Panc1 (cell line): ENCODE data around the gene FPR2. TPM values are rescaled to one million over a fixed set of nuclear protein-coding genes. Genes with fewer than 3 reads are reported as not detected.

ENCODE experiments used
- ATAC-seq: fragments of 200-7000 bp; cut with Tn5 transposase; 2 replicates; pipeline ENCODE4 v1.9.1; 2020; ENCODE audit warnings: mild to moderate bottlenecking, moderate library complexity
- BruUV-seq: library from RNA; stranded (reverse); fragments of 400-500 nt; replicated peaks from 2 replicates; lab custom pipeline; 2021; lab: Mats Ljungman, UMichigan
- CTCF ChIA-PET: fragments of 300-600 bp; sonication (Branson Sonifier 250); formaldehyde crosslinking; loops from one replicate; lab custom pipeline; 2022; ENCODE audit warnings: antibody characterized with exemption; lab: Charles Lee
- POLR2A ChIA-PET: fragments of 300-600 bp; sonication (Branson Sonifier 250); formaldehyde crosslinking; loops from one replicate; lab custom pipeline; 2022; ENCODE audit warnings: antibody characterized with exemption; lab: Charles Lee
- DNase-seq: peaks from one replicate; pipeline ENCODE4 v3.0.0-alpha.2; 2010; ENCODE audit warnings: low read depth, low spot score
- H3K27ac ChIP-seq: 2 replicates; pipeline ENCODE4 v1.5.1; 2011; ENCODE audit warnings: mild to moderate bottlenecking, low read length, inconsistent platforms
- H3K27me3 ChIP-seq: fragments of 200-500 bp; sonication (Bioruptor generic); 2 replicates; pipeline ENCODE4 v1.6.0; 2014; ENCODE audit warnings: low read length, inconsistent platforms; ENCODE audit not compliant: control insufficient read depth, insufficient read depth
- H3K36me3 ChIP-seq: fragments of 200-500 bp; sonication (Bioruptor generic); 2 replicates; pipeline ENCODE4 v1.5.1; 2014; ENCODE audit warnings: inconsistent platforms, mild to moderate bottlenecking, low read length, moderate library complexity; ENCODE audit not compliant: control insufficient read depth, insufficient read depth
- H3K4me1 ChIP-seq: 2 replicates; pipeline ENCODE4 v1.5.1; 2011; ENCODE audit warnings: inconsistent platforms, mild to moderate bottlenecking, low read length, moderate library complexity; ENCODE audit not compliant: control insufficient read depth, insufficient read depth
- H3K4me3 ChIP-seq, 2 experiments: 2 replicates each; pipeline ENCODE4 v1.5.1; 2011 to 2012; ENCODE audit warnings: low read depth in 2 of 2, low read length in 2 of 2, mild to moderate bottlenecking in 2 of 2, inconsistent platforms in 1 of 2, moderate library complexity in 1 of 2
- H3K9me3 ChIP-seq: fragments of 200-500 bp; sonication (Bioruptor generic); 2 replicates; pipeline ENCODE4 v1.5.1; 2014; ENCODE audit warnings: low read depth, mild to moderate bottlenecking, inconsistent platforms, low read length, moderate library complexity; ENCODE audit not compliant: control insufficient read depth, insufficient read depth
- POLR2AphosphoS5 ChIP-seq: IDR thresholded peaks from 2 replicates; pipeline ENCODE4 v1.6.1; 2012; ENCODE audit warnings: mild to moderate bottlenecking, low read depth, low read length, moderate library complexity
- SIN3A ChIP-seq: IDR thresholded peaks from 2 replicates; pipeline ENCODE4 v1.6.1; 2012; ENCODE audit warnings: low read depth, mild to moderate bottlenecking, low read length, moderate library complexity, borderline replicate concordance; ENCODE audit not compliant: insufficient read depth
- TCF7L2 ChIP-seq: IDR thresholded peaks from 2 replicates; pipeline ENCODE4 v1.6.1; 2011; ENCODE audit warnings: mild to moderate bottlenecking, low read depth, low read length, inconsistent platforms
- in situ Hi-C: cut with HindIII; loops from 2 replicates; pipeline ENCODE4 v1.10.0; 2016; ENCODE audit warnings: low sequenced_read_pairs, low pct_unique_long_range_greater_than_20kb
- intact Hi-C: fragments of 100-400 bp; cut with micrococcal nuclease; formaldehyde crosslinking; loops from one replicate; pipeline ENCODE4 v1.10.0; 2022; ENCODE audit not compliant: unreplicated experiment
- total RNA-seq: library from RNA; stranded (reverse); gene quantifications from one replicate; pipeline ENCODE4 v1.2.1, GENCODE V29; 2021; ENCODE audit not compliant: unreplicated experiment
- TF ChIP-seq, protein P1 (sequence below): fragments of 450-650 bp; IDR thresholded peaks from 2 replicates; pipeline ENCODE4 v1.5.1; 2017; ENCODE audit warnings: mild to moderate bottlenecking
- TF ChIP-seq, protein P2 (sequence below), 2 experiments: IDR thresholded peaks; 2 replicates each; pipeline ENCODE4 v1.6.1; 2011 to 2012; ENCODE audit warnings: low read depth in 2 of 2, control low read depth in 1 of 2, low read length in 1 of 2, mild to moderate bottlenecking in 1 of 2, moderate library complexity in 1 of 2; ENCODE audit not compliant: insufficient read depth in 1 of 2

Gene FPR2
- total RNA-seq, 1 experiment from 2014 or later, result not detected

DNA sequence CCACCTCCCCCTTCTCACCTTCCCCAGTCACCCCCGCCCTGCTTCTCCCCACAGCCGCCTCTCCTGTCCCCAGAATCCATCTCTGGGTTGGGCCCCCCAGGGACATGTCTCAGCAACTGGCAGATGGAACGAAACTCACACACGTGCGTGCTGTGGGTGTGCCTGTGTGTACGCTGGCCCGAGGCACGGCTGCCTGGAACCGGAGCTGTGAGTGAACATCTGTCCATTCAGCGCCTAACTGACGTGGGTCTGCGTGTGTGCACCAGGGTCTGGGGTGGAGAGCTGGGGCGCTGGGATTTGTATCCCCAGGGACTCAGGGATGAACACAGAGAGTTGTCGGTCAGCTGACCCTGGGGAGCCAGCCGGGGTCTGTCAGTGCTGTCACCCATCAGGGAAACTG is 36.4 kb upstream of the FPR2 start:
- POLR2A ChIA-PET, result no interaction called here
- Histone ChIP-seq H3K36me3 (no peaks in the 10 kb centered on the region), H3K27ac (no peak overlapping the region), H3K27me3 (no peaks in the 10 kb centered on the region), H3K9me3 (no peaks in the 10 kb centered on the region), H3K4me3 (no peak overlapping the region), H3K4me1 (no peaks in the 10 kb centered on the region)
- in situ Hi-C loops (no loop called here), intact Hi-C loops (no loop called here)
- CTCF ChIA-PET, result no interaction called here
- no peak for TF ChIP-seq POLR2AphosphoS5
- TF ChIP-seq, protein P1, sequence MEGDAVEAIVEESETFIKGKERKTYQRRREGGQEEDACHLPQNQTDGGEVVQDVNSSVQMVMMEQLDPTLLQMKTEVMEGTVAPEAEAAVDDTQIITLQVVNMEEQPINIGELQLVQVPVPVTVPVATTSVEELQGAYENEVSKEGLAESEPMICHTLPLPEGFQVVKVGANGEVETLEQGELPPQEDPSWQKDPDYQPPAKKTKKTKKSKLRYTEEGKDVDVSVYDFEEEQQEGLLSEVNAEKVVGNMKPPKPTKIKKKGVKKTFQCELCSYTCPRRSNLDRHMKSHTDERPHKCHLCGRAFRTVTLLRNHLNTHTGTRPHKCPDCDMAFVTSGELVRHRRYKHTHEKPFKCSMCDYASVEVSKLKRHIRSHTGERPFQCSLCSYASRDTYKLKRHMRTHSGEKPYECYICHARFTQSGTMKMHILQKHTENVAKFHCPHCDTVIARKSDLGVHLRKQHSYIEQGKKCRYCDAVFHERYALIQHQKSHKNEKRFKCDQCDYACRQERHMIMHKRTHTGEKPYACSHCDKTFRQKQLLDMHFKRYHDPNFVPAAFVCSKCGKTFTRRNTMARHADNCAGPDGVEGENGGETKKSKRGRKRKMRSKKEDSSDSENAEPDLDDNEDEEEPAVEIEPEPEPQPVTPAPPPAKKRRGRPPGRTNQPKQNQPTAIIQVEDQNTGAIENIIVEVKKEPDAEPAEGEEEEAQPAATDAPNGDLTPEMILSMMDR, result no peak
- no peak for TF ChIP-seq TCF7L2
- TF ChIP-seq, protein P2, sequence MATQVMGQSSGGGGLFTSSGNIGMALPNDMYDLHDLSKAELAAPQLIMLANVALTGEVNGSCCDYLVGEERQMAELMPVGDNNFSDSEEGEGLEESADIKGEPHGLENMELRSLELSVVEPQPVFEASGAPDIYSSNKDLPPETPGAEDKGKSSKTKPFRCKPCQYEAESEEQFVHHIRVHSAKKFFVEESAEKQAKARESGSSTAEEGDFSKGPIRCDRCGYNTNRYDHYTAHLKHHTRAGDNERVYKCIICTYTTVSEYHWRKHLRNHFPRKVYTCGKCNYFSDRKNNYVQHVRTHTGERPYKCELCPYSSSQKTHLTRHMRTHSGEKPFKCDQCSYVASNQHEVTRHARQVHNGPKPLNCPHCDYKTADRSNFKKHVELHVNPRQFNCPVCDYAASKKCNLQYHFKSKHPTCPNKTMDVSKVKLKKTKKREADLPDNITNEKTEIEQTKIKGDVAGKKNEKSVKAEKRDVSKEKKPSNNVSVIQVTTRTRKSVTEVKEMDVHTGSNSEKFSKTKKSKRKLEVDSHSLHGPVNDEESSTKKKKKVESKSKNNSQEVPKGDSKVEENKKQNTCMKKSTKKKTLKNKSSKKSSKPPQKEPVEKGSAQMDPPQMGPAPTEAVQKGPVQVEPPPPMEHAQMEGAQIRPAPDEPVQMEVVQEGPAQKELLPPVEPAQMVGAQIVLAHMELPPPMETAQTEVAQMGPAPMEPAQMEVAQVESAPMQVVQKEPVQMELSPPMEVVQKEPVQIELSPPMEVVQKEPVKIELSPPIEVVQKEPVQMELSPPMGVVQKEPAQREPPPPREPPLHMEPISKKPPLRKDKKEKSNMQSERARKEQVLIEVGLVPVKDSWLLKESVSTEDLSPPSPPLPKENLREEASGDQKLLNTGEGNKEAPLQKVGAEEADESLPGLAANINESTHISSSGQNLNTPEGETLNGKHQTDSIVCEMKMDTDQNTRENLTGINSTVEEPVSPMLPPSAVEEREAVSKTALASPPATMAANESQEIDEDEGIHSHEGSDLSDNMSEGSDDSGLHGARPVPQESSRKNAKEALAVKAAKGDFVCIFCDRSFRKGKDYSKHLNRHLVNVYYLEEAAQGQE (IDR thresholded peaks at IDR 0.05; ENCODE audit: insufficient read depth in 1 of 2, low read depth in 2 of 2, low read length in 1 of 2), result no peak
- no peak for DNase-seq
- no TSS peak for BruUV-seq
- ATAC-seq, result no peak

DNA sequence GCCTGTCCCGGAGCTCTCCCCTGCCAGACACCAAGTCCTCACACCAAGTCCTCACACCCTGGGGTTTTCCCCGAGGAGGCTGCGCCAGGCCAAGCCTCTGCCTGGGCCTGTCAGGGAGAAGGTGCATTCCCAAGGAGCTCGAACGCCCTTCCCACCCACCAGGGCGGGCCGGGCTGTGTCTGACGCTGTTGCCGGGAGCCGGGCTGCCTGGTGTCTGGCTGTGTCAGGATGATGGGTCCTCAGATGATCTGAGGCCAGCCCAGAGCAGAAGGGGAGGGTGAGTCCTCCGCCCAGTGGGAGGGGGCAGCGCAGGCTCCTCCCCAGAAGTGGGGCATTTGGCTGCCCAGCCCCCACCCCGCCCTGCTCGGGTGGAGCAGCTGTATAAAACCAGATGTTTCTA is 34.9 kb upstream of the FPR2 start:
- no peak for DNase-seq
- CTCF ChIA-PET, result no interaction called here
- no TSS peak for BruUV-seq
- TF ChIP-seq POLR2AphosphoS5, result no peak
- TF ChIP-seq SIN3A, result no peak
- TF ChIP-seq TCF7L2, result no peak
- TF ChIP-seq, protein P2 (IDR thresholded peaks at IDR 0.05; ENCODE audit: insufficient read depth in 1 of 2, low read depth in 2 of 2, low read length in 1 of 2), result no peak
- TF ChIP-seq, protein P1, result no peak
- Histone ChIP-seq H3K4me3 (no peak overlapping the region), H3K27me3 (no peaks in the 10 kb centered on the region), H3K4me1 (no peaks in the 10 kb centered on the region), H3K27ac (no peak overlapping the region), H3K36me3 (no peaks in the 10 kb centered on the region), H3K9me3 (no peaks in the 10 kb centered on the region)
- peak; percentile 53; the same call in 1 of the 2 replicates for ATAC-seq
- POLR2A ChIA-PET, result interaction anchor here (0.7 kb wide), 1 partner anchor 17 kb away, joined by 13 read pairs; no protein-coding TSS in a partner anchor
- in situ Hi-C loops (no loop called here), intact Hi-C loops (no loop called here)
